Astrocyte (in vitro differentiated cells and primary cell): ENCODE measurements around the gene SPTBN2.

Experiments
- CTCF ChIP-seq: IDR thresholded peaks from 2 replicates; pipeline ENCODE4 v1.5.1; 2011; ENCODE audit warnings: low read depth, mild to moderate bottlenecking, inconsistent platforms, low read length, moderate library complexity; ENCODE audit not compliant: insufficient read depth
- EZH2 ChIP-seq: IDR thresholded peaks from 2 replicates; pipeline ENCODE4 v1.6.1; 2012; ENCODE audit warnings: mild to moderate bottlenecking, low read length, inconsistent platforms; ENCODE audit not compliant: insufficient read depth

- TF ChIP-seq CTCF, result no peak
- TF ChIP-seq EZH2, result no peak
Observed at GRCh38 chr11:66728038-66728692, 851 bp downstream of the SPTBN2 start.
